ENCODE results near the gene CHRNA7. TPM values are rescaled to one million over a fixed set of nuclear protein-coding genes. Genes with fewer than 3 reads are reported as not detected.

CHRNA7 gene
- total RNA-seq, result 6.1 TPM

GRCh38 chr15:32029862-32030781, at the start of gene CHRNA7:
Gene CHRNA7 (plus strand): TSS chr15:32030515. CDS start chr15:32030595, 80 bp downstream.

Other genes starting within 250 kb of the CHRNA7 start
- 13.2 TPM for gene OTUD7A, start 159.8 kb upstream of the CHRNA7 start, total RNA-seq